DLD1 (cell line): ENCODE measurements around the gene GPX3.

ENCODE experiments used
- in situ Hi-C: cut with HindIII; loops from 2 replicates; pipeline ENCODE4 v1.10.0; 2017; ENCODE audit warnings: low sequenced_read_pairs

The GPX3 gene

GRCh38 chr5:151020304-151021110 is at the start of gene GPX3:
TSS of gene GPX3 (plus strand) at chr5:151020591. CDS start at chr5:151020655, 64 bp downstream.
- in situ Hi-C loops, result no loop called here

- in situ Hi-C loops, result no loop called here
Measured at GRCh38 chr5:150978590-150978989, 41.8 kb upstream of the GPX3 start.

- in situ Hi-C loops, result no loop called here
Measured at GRCh38 chr5:150987746-150988145, 32.6 kb upstream of the GPX3 start.

- in situ Hi-C loops, result no loop called here
Measured at GRCh38 chr5:150989695-150990094, 30.7 kb upstream of the GPX3 start.

GRCh38 chr5:150992705-150993104 is 27.7 kb upstream of the GPX3 start:
- in situ Hi-C loops, result no loop called here

- in situ Hi-C loops, result no loop called here
Measured at GRCh38 chr5:150993422-150993821, 27.0 kb upstream of the GPX3 start.

- in situ Hi-C loops, result no loop called here
Measured at GRCh38 chr5:150993826-150994412, 26.5 kb upstream of the GPX3 start.

- in situ Hi-C loops, result no loop called here
Measured at GRCh38 chr5:150999704-151000442, 20.5 kb upstream of the GPX3 start.

- in situ Hi-C loops, result no loop called here
Measured at GRCh38 chr5:151001436-151001835, 19.0 kb upstream of the GPX3 start.

GRCh38 chr5:151002250-151002649 is 18.1 kb upstream of the GPX3 start:
- in situ Hi-C loops, result no loop called here

- in situ Hi-C loops, result no loop called here
Measured at GRCh38 chr5:151002681-151003502, 17.5 kb upstream of the GPX3 start.

GRCh38 chr5:151003503-151003860 is 16.9 kb upstream of the GPX3 start:
- in situ Hi-C loops, result no loop called here

- in situ Hi-C loops, result no loop called here
Measured at GRCh38 chr5:151004499-151004898, 15.9 kb upstream of the GPX3 start.

- in situ Hi-C loops, result no loop called here
Measured at GRCh38 chr5:151005187-151005949, 15.0 kb upstream of the GPX3 start.

- in situ Hi-C loops, result no loop called here
Measured at GRCh38 chr5:151005950-151006576, 14.3 kb upstream of the GPX3 start.

- in situ Hi-C loops, result no loop called here
Measured at GRCh38 chr5:151006704-151007334, 13.6 kb upstream of the GPX3 start.

GRCh38 chr5:151007430-151008209 is 12.8 kb upstream of the GPX3 start:
- in situ Hi-C loops, result no loop called here

GRCh38 chr5:151008210-151008491 is 12.2 kb upstream of the GPX3 start:
- in situ Hi-C loops, result no loop called here

- in situ Hi-C loops, result no loop called here
Measured at GRCh38 chr5:151008906-151009305, 11.5 kb upstream of the GPX3 start.
